ENCODE data around the gene SULT4A1.
A peak's percentile ranks its signal among the peaks of the same experiment; 100 is the strongest.
"Not testable (repeated sequence)": the region's sequence is repeated elsewhere in the genome, so short reads cannot be mapped to it uniquely, and the experiment has no call there.

SULT4A1 gene

GRCh38 chr22:43862074-43862881, at the start of gene SULT4A1:
Gene SULT4A1, minus strand, starts transcription at chr22:43862513. Its CDS starts 131 bp downstream, at chr22:43862382.
- peak; percentile 10 for DNase-seq

- DNase-seq = no peak
Measured at GRCh38 chr22:43911351-43911750, 49.0 kb upstream of the SULT4A1 start.

GRCh38 chr22:43910178-43910695, 47.9 kb upstream of the SULT4A1 start:
- DNase-seq = no peak

GRCh38 chr22:43909708-43910107, 47.4 kb upstream of the SULT4A1 start:
- no peak for DNase-seq

GRCh38 chr22:43905681-43906080, 43.4 kb upstream of the SULT4A1 start:
- DNase-seq = peak; percentile 33

GRCh38 chr22:43904412-43904811, 42.1 kb upstream of the SULT4A1 start:
- DNase-seq = not testable (repeated sequence)

GRCh38 chr22:43903033-43903432, 40.7 kb upstream of the SULT4A1 start:
- DNase-seq = not testable (repeated sequence)

- DNase-seq = no peak
Measured at GRCh38 chr22:43901976-43902643, 39.8 kb upstream of the SULT4A1 start.

- DNase-seq = no peak
Measured at GRCh38 chr22:43900206-43900605, 37.9 kb upstream of the SULT4A1 start.

- no peak for DNase-seq
Measured at GRCh38 chr22:43897751-43898261, 35.5 kb upstream of the SULT4A1 start.

- no peak for DNase-seq
Measured at GRCh38 chr22:43895986-43896645, 33.8 kb upstream of the SULT4A1 start.

GRCh38 chr22:43894122-43894521, 31.8 kb upstream of the SULT4A1 start:
- no peak for DNase-seq

GRCh38 chr22:43893266-43893665, 31.0 kb upstream of the SULT4A1 start:
- no peak for DNase-seq

GRCh38 chr22:43892183-43892894, 30.0 kb upstream of the SULT4A1 start:
- no peak for DNase-seq

GRCh38 chr22:43891360-43892182, 29.3 kb upstream of the SULT4A1 start, which contains the start of gene PNPLA5:
Gene PNPLA5, minus strand, starts transcription at chr22:43892013. Its CDS starts 133 bp downstream, at chr22:43891880.
- DNase-seq = no peak

GRCh38 chr22:43890901-43891331, 28.6 kb upstream of the SULT4A1 start:
- DNase-seq = no peak

GRCh38 chr22:43889860-43890253, 27.5 kb upstream of the SULT4A1 start:
- DNase-seq = no peak

- no peak for DNase-seq
Measured at GRCh38 chr22:43889201-43889859, 27.0 kb upstream of the SULT4A1 start.

- DNase-seq = no peak
Measured at GRCh38 chr22:43888740-43889139, 26.4 kb upstream of the SULT4A1 start.

GRCh38 chr22:43887391-43887790, 25.1 kb upstream of the SULT4A1 start:
- no peak for DNase-seq

- DNase-seq = no peak
Measured at GRCh38 chr22:43886231-43886630, 23.9 kb upstream of the SULT4A1 start.

All from MV-4-11 (cell line).